Colonic mucosa (tissue), 4 donors: ENCODE results near the gene DHCR7. TPM values are rescaled to one million over a fixed set of nuclear protein-coding genes. Genes with fewer than 3 reads are reported as not detected.

Source experiments
- DNase-seq: peaks from one replicate; pipeline ENCODE4 v3.0.0-alpha.2; 2020
- H3K27ac ChIP-seq: fragments of 200-600 bp; one replicate; pipeline ENCODE4 v1.8.0; 2021
- H3K27me3 ChIP-seq: fragments of 200-600 bp; one replicate; pipeline ENCODE4 v1.8.0; 2021
- H3K36me3 ChIP-seq: fragments of 200-600 bp; one replicate; pipeline ENCODE4 v1.8.0; 2021
- H3K4me1 ChIP-seq: fragments of 200-600 bp; one replicate; pipeline ENCODE4 v1.8.0; 2021; ENCODE audit warnings: mild to moderate bottlenecking
- H3K4me3 ChIP-seq: fragments of 200-600 bp; one replicate; pipeline ENCODE4 v1.8.0; 2021
- H3K9ac ChIP-seq, 2 donors: one replicate each; pipeline ENCODE4 v1.7.0; 2013; ENCODE audit warnings: control low read depth in 2 of 2, low read depth in 2 of 2, low read length in 2 of 2
- H3K9me3 ChIP-seq: fragments of 200-600 bp; one replicate; pipeline ENCODE4 v1.8.0; 2021
- intact Hi-C: fragments of 100-400 bp; cut with DNase I; formaldehyde crosslinking; loops from one replicate; pipeline ENCODE4 v1.14.1; 2022
- total RNA-seq, 2 donors: library from RNA; stranded (reverse); fragmentation: NEBNext Ultra II Directional in 1 of 2; extraction: Animal tissue kit (Norgen Biotek cat#: 25700) in 1 of 2; gene quantifications; one replicate each; pipeline ENCODE4 v1.2.1, GENCODE V29; 2021
- TF ChIP-seq, protein P1 (sequence below): fragments of 200-600 bp; IDR thresholded peaks from one replicate; pipeline ENCODE4 v1.8.0; 2022; ENCODE audit warnings: antibody characterized with exemption, mild to moderate bottlenecking
- donor health status: healthy.
- donor health status: DM: no; HTN: no; CAD: no.
- donor health status: DM: no; HTN: no; CAD: no.

DHCR7 gene, protein sequence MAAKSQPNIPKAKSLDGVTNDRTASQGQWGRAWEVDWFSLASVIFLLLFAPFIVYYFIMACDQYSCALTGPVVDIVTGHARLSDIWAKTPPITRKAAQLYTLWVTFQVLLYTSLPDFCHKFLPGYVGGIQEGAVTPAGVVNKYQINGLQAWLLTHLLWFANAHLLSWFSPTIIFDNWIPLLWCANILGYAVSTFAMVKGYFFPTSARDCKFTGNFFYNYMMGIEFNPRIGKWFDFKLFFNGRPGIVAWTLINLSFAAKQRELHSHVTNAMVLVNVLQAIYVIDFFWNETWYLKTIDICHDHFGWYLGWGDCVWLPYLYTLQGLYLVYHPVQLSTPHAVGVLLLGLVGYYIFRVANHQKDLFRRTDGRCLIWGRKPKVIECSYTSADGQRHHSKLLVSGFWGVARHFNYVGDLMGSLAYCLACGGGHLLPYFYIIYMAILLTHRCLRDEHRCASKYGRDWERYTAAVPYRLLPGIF
- total RNA-seq = 100 to 1,000 TPM in 1 of 2 donors, 10 to 100 TPM in 1; 75.3 to 163 TPM

- TF ChIP-seq, protein P1, sequence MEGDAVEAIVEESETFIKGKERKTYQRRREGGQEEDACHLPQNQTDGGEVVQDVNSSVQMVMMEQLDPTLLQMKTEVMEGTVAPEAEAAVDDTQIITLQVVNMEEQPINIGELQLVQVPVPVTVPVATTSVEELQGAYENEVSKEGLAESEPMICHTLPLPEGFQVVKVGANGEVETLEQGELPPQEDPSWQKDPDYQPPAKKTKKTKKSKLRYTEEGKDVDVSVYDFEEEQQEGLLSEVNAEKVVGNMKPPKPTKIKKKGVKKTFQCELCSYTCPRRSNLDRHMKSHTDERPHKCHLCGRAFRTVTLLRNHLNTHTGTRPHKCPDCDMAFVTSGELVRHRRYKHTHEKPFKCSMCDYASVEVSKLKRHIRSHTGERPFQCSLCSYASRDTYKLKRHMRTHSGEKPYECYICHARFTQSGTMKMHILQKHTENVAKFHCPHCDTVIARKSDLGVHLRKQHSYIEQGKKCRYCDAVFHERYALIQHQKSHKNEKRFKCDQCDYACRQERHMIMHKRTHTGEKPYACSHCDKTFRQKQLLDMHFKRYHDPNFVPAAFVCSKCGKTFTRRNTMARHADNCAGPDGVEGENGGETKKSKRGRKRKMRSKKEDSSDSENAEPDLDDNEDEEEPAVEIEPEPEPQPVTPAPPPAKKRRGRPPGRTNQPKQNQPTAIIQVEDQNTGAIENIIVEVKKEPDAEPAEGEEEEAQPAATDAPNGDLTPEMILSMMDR = no peak
- H3K4me1 ChIP-seq = no peaks in the 10 kb centered on the region
- H3K36me3 ChIP-seq = peaks cover 6% of the 10 kb centered on the region
- H3K27me3 ChIP-seq = no peaks in the 10 kb centered on the region
- peak within 1 kb of the TSS; percentile 81 for H3K4me3 ChIP-seq
- peak; percentile 97 for DNase-seq
- peak within 1 kb of the TSS; percentile 78 to 94 for H3K9ac ChIP-seq
- intact Hi-C loops = no loop called here
- H3K27ac ChIP-seq = peak within 1 kb of the TSS; percentile 76
- no peaks in the 10 kb centered on the region for H3K9me3 ChIP-seq
Measured at GRCh38 chr11:71448257-71449171, at the start of gene DHCR7. DHCR7 (minus strand) TSS chr11:71448393; CDS start chr11:71444952, 3,441 bp downstream.

GRCh38 chr11:71496421-71496820, 48.2 kb upstream of the DHCR7 start:
- no peak for DNase-seq
- Histone ChIP-seq H3K27ac (no peak overlapping the region), H3K4me1 (no peaks in the 10 kb centered on the region), H3K36me3 (peaks cover 21% of the 10 kb centered on the region), H3K27me3 (no peaks in the 10 kb centered on the region), H3K9ac (no peak overlapping the region), H3K9me3 (no peaks in the 10 kb centered on the region), H3K4me3 (no peak overlapping the region)
- intact Hi-C loops = no loop called here
- TF ChIP-seq, protein P1 = no peak

GRCh38 chr11:71495286-71496230, 47.4 kb upstream of the DHCR7 start:
- no peak overlapping the region for H3K9ac ChIP-seq
- peak; percentile 9 for DNase-seq
- no peaks in the 10 kb centered on the region for H3K9me3 ChIP-seq
- TF ChIP-seq, protein P1 = no peak
- no peak overlapping the region for H3K4me3 ChIP-seq
- H3K27me3 ChIP-seq = no peaks in the 10 kb centered on the region
- no peaks in the 10 kb centered on the region for H3K4me1 ChIP-seq
- H3K27ac ChIP-seq = no peak overlapping the region
- intact Hi-C loops = no loop called here
- H3K36me3 ChIP-seq = peaks cover 14% of the 10 kb centered on the region

DNA sequence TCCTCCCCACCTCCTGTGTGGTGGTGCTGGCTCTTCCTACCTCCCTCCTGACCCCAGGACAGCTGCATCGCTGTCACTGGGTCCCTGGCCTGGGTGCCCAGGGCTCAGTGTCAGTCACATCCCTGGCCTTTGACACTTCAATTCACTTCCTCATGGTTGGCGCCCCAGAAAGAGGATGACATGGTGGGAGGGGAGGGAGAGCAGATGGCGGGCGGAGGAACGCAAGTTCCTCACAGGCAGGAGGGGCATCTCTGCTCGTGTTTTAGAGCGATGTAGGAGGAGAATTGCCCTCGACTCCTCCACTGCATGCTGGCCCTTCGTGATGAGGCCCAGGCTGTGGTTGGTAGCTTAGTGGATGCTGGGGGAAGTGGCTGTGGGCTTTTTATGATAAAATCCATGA, 43.7 kb upstream of the DHCR7 start:
- Histone ChIP-seq H3K27me3 (no peaks in the 10 kb centered on the region), H3K36me3 (peaks cover 2% of the 10 kb centered on the region), H3K4me3 (no peak overlapping the region), H3K9ac (no peak overlapping the region), H3K27ac (no peak overlapping the region), H3K9me3 (no peaks in the 10 kb centered on the region), H3K4me1 (no peaks in the 10 kb centered on the region)
- TF ChIP-seq, protein P1 = no peak
- intact Hi-C loops = no loop called here
- DNase-seq = no peak
